LoVo (cell line): Measurements from ENCODE around the gene SART3.
A peak's percentile ranks its signal among the peaks of the same experiment; 100 is the strongest.
"Not testable (repeated sequence)": the region's sequence is repeated elsewhere in the genome, so short reads cannot be mapped to it uniquely, and the experiment has no call there.

Experiments used
- DNase-seq: peaks from one replicate; pipeline ENCODE4 v3.0.0-alpha.2; 2016; ENCODE audit warnings: low spot score

SART3 gene

DNA sequence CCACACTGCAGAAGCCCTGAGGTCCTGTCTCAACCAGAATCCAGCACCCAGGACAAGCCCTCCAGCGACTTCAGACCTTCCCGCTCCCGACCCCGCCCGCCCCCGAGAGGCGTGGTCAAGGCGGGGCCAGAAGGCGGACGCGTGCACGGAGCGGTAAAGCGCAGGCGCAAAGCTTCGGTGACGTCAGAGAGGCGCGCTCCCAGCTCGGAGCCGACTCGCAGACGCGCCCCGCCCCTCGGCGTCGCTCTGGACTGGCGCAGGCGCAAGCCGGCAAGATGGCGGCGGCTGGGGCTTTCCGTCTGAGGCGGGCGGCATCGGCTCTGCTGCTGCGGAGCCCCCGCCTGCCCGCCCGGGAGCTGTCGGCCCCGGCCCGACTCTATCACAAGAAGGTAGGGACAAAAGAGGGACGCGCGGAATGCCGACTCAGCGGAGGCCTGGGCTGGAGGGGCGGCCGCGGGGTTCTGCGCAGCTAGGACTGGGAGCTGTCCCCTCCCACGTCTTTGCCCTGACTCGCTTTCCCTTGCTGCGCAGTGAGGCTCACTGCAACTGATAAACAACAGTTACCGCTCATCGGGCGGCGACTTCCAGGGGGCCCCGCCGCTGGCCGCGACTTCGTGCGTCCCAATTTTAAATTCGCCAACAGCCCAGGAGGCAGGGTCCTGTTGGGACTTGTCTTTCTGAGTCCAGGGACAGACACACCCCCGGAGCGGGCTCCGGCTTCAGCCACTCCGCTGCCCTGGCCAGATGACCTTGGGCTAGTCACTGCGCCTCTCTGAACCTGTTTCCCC is 1.6 kb upstream of the SART3 start, which contains the start of gene ISCU:
Gene ISCU, plus strand, starts transcription at position 249 of the 788 bp plus-strand sequence. Its CDS starts 27 bp downstream, at position 276.
- DNase-seq, result peak; percentile 100

DNA sequence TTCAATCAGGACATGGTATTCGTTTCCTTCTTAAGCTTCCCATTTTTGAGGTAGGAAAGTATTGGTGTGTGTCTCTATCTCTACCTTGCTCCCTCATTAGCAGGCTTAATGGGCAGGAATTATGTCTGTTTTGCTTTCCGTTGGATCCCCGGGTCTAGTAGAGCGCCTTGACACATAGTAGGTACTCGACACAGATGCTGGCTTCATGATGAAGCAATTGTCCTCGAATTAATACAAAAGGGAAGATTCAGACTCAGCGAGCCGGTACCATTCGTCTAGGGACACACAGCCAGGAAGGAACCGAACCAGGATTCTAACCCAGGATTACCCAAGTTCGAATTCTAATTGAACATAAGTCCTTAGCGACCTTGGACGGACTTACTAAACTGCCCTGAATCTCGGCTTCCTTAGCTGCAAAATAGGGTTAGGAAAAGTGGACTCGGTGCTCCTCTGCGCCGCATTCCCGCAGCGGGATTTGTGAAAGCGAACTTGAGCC is 927 bp upstream of the SART3 start:
- DNase-seq, result no peak

DNA sequence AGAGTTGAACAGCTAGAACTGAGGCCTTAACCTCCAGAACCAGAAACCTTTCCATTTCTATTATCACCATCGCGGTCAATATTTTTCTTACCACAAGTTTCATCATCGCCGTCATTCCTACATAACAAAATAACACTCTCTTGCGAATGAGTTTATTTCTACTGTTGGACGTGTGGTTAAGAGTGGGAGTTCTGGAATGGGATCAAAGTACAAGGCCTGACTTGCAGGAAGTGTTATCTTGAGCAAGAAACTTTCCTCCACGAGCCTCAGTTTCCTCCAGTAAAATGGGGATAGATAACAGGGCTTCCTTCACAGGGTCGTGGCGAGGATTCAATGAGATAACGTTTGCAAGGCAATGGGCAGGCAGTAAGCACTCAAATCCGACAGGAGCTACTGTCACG is 652 bp downstream of the SART3 start:
- DNase-seq, result no peak

DNA sequence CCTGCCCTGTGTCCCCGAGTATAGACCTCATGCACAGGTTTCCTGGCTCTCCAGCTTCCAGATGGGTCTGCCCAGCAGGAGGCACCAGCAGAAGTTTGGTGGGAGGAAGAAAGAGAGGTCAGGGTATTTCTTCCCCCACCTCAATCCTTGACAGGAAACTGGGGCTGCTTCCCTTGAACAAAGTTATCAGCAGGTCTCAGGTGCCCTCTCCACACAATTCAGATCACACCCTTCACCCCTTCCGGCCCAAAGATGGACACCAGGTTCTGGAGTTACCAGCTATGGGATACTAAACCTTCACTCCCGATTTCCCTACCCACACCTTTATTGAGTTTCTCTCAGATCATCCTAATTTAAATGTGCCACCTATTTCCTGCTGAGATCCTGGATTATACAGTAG is 1.2 kb downstream of the SART3 start:
- DNase-seq, result no peak

DNA sequence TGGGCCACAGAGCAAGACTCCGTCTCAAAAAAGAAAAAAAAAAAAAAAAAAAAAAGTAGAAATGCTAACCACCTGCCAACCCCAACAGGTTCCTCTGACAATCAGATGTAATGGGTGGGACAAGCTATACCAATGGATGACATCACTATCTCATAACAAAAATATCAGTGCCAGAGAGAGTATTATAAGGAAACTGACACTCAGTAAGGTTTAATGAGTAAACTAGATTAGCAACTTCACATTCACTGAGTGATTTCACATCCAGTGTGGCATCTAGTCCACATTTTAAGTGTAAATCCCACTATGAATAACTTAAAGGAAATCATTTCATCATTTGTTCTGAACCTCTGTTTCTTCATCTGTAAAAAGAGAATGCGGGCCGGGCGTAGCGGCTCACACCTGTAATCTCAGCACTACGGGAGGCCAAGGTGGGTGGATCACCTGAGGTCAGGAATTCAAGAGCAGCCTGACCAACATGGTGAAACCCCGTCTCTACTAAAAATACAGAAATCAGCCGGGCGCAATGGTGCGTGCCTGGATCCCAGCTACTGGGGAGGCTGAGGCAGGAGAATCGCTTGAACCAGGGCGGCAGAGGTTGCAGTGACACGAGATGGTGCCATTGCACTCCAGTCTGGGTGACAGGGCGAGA is 1.8 kb downstream of the SART3 start:
- DNase-seq, result no peak

DNA sequence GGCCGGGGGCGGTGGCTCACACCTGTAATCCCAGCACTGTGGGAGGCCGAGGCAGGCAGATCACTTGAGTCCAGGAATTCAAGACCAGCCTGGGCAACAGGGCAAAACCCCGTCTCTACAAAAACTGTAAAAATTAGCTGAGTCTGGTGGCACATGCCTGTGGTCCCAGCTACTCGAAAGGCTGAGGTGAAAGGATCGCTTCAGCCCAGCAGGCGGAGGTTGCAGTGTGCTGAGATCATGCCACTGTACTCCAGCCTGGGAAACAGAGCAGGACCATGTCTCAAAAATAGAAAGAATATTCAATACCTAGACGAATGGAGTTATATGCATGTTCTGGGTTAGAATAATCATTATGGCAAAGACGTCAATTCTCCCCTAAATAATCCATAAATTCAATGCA is 5.6 kb downstream of the SART3 start:
- DNase-seq, result not testable (repeated sequence)

DNA sequence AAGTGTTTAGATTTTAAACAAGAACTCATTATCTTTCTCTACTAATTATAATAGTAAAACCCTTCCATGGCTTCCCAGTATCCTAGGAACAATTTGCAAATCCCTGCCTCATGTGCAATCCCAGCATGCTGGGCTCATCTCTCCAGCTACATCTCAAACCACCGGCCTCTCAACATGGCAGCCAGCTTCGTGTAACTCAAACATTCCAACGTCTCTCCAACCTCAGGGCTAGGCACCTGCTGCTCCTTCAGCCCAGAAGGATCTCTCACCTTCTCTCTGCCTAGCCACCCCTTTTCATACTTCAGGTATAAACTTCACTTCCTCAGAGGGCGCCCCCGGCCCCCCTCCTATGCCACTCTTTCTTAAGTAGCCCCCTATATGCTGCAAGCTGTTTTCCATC is 7.2 kb downstream of the SART3 start:
- no peak for DNase-seq

DNA sequence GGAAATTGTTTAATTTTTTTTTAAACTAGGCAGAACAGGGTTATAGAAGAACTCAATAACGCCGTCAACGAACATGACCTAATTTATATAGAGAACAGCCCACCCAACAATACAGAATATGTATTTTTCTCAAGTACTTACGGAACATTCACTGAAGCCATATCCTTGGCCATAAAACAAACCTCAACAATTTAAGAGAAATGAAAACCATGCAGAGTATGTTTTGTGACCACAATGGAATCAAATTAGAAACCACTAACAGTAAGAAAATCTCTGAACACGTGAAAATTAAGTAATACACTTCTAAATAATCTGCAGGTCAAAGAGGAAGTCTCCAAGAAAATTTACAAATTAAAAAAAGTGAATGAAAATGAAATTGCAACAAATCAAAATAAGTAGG is 9.4 kb downstream of the SART3 start:
- no peak for DNase-seq

DNA sequence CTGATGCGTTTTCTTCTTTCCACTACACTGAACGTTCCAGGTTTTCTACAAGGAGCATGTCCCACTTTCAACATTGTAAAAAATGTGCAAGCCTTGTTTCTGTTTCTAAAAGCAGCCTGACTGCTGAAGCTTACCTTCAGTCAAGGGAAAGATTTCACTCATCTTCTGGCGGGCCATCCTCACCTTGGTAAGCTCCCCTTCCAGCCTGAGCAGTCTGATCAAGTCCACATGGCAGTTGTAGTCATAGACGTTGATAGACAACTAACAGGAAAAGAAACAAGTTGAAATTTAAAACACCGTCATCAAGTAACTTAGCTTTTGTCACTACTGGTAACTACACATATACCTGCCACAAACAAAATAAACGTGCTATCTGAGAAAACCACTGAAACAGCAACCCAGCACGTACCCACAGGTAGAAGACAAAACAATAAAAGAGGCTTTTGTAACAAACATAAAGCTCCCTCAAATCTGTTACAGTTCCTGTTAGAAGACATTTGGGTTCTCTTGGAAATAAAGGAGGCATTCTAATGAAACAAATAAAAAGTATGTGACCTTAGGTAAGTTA is 11.9 kb downstream of the SART3 start:
- DNase-seq, result no peak

DNA sequence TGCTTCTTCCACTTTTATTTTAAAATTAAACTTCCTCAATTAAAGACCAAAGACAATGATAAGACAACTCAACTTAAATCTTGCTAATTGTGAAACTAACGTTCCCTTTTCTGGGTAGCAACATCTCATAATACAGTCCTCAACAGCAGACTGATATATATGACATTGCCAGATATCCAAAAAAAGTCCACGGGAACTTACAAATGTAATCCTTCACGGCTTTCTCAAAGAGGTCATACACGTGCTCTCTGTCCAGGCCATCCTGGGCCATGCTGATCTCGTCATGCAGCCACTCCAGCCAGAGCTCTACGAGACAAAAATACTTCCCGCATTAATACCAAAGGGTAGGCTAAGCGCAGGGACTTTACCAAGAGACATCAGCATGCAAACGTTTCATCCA is 13.3 kb downstream of the SART3 start:
- no peak for DNase-seq

DNA sequence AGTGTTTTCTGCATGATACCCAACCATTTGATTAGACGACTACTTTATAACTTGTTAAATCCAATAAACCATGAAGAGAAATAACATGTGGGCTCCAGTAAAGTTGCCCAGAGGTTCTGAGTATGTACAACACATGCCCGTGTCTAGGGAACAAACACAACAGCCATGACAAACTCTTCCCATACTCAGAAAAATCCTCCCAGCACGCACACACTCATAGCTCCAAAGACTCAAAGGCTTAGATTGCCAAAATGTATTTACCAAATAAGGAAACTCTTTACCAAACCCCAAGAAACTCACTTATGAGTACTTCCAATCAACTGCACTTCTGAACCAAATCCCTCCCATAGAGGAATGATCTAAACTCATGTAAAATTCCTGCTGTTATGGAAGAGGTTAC is 17.3 kb downstream of the SART3 start:
- DNase-seq, result no peak

DNA sequence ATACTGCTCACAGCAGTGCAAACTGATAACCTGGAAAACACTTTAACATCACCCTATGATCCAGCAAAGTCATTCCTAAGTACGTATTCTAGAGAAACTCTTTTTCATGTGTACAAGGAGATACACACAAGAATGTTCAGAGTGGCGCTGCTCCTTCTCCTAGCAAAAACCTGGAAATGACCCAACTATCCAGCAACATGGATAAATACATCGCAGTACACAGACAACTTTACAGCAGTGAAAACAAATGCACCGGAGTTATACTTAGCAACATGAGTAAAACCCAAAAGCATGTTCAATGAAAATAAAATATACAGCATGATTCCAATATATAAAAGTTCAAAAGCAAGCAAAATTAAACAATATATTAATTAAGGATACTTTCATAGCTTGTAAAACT is 18.7 kb downstream of the SART3 start:
- no peak for DNase-seq

DNA sequence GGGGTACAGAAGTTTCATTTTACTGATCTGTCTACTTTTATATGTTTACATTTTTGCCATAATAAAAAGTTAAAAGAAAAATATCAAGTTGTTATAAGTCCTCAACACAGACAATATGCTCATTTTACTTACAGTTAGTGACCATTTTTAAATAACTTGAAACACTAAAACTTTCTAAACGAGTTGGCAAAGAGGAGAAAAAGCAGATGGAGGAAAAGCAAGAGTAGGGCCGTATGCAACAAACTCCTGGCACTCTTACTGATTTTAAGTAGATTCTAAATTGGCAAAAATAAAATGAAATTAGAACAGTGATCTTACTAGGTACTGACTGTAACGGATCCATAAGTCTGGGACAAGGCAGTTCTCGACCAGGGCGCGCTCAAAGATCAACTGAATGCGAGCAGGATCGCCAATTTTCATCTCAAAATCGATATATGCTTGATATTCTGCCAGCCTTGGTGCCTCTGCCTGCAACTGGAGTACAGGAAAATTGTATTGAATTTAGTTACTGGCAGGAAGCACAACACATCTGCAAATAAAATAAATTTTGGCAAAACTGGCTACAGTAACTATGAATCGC is 22.3 kb downstream of the SART3 start:
- no peak for DNase-seq

DNA sequence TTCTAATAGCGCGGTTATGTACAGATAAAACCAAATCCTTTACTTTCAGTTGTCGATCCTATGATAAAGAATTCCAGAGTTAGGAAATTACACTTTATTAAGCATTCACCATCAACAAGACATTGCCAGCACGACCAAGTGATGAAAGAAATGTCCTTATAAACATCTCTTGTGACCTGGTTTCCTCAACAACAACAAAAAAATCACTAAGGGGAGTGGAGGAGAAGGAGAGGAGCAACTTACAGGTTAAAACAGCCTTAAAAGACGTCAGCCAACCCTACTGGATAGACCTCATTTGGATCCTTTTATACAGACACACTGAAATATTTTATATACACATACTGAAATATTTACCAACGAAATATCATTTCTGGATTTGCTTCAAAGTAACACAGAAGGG is 22.8 kb downstream of the SART3 start:
- no peak for DNase-seq

DNA sequence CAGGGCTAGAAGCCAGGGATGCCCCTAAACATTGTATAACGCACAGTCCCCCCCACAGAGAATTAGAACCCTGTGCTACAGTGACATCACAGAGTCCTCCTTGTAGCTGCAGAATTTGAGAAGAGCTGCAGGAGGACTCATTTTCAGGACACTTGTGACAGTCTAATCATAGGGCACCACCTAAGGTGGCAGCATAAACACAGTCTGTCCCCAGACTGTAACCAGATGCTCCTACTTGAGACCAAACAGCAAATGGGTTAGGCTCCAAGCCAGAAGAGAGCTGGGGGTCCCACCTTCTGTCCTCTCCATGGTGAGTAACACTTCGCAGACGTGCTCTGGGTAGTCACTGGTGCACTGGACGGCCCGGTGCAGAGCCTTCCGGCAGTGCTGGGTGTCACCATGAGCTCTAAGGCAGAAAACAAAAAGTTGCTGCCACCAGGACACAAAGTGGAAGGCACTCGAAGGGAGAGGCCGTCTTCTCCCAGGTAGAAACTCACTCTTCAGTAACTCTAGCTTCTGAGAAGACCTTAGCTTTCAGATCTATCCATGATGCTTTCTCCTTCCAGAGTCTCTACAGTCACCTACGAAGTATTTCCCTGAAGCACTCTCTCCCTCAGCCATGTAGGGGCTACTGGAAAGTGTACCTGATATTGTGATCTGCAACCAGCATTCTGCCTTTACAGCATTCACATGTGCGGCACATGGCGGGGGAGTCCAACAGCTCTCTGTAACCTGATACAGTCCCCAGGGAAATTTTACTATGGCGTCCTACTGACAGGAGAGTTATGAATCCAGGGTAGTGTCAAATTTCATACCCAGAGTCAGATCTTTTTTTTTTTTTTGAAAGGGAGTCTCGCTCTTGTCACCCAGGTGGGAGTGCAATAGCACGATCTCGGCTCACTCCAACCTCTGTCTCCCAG is 28.8 kb downstream of the SART3 start:
- DNase-seq, result no peak

DNA sequence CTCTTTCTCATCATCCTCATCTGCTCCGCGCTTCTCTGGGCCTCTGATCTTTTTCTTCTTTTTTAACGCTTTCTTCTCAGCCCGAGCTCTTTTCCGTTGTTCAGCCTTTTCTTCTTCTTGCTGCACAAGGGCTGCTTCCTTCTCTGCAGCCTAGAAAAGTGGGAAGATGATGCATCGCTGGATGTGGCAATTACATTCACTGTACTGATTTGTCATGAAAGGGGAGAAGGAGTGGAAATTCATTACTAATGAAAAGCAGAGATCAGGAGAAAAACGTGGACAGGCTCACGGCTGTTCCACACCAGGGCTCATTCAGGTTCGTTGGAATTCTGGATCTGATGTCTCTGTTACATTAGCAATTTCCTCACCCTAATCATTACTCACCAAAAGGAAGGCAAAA is 30.8 kb downstream of the SART3 start:
- DNase-seq, result no peak

DNA sequence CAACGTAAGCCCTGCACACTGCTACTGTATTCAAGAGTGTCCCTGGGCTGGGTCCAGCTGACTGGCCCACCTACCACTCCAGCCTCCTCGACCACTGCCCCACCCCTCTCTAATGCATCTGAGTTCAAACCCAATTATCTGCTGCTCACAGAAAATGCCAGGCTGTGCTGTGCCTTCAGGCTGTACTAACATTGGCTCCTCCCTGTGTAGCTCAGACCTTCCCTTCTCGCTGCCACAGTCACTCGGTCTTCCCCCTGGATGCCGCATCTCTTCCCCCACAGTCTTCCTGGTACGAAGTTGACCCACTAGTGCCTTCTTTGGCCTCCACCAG is 33.8 kb downstream of the SART3 start:
- no peak for DNase-seq

DNA sequence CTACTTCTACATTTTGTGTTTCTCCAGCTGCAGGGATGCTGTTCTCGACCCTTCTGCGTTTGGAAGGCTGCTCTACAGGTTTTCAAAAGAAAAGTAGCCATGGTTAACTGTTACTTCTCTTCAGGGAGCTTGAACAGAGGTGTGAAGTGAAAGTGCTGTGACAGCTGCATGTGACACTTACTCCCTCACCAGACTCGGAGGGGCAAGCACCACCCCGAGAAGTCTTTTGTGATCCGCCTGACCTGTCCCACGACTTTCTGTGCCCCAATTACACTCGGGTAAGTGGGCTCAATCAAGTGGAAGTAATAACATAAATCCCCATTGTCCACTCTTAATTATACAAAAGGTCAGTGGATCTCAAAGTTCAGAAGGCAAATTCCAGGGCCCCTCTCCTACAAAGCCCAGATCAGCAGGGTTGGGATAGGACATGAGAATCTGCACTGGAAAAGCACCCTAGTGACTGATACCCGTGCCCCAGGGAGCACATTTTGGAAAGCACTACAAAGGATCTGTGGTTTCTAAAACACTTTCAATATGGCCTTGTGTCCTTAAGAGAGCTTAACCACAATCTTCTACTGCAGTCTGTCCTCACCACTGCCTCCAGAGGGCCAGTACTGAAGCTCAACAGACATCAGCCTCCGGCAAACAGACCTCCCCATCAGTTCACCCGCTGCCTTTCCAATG is 34.3 kb downstream of the SART3 start:
- DNase-seq, result no peak

DNA sequence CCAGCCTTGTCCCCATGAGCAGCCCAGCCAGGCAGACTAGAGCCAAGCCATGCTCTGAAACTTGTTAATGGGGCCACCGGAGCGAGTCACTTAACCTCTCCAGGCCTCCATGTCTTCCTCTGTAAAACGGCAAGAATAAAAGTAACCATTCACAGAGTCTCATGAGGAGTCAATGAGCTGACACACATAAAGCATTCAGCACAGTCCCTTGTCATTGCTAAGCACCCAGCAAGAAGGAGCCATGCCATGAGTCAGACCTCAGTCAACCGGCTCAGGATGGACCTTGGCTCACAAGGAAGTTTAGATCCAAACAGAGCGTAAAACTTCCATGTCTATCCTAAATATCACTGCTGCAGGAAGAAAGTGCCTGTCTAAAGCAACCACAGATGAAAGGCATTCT is 35.3 kb downstream of the SART3 start:
- DNase-seq, result no peak

DNA sequence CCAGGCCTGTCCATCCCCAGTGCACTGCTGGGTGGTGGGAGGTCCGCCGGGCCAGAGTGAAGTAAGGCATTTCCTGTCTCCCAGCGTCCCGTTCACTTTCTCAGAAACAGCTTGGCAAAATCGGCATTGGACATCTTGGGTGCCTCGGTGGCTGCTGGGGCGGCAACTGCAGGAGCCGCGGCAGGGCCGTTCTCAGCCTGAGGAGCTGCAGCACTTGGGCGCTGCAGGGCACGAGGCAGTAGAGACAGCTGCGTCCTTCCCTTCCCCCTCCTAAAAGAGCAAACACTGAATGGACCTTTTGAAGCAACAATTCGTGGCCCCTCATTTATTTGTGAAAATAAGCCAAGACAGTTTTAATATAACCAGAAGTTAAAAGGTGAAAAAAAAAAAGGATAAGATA is 37.6 kb downstream of the SART3 start:
- no peak for DNase-seq

DNA sequence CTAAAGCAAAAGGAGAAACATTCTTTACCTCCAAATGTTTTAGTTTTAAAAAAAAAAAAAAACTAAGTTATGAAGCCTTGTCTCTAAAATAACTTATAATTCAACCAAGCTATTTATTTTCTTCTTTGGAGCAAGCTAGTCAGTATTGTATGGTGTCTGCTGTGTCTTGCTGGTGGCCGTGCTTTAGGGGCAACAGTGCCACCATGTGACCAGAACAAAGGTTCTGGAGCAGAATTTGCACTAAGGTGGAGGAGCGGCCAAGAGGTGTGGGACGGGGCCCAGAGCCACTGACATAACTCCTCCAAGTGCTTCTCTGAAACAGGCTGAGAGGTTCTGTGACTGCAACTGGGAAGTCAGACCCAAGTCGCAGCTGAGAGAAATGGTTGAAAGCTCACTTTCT is 41.4 kb downstream of the SART3 start:
- DNase-seq, result no peak
